Fibroblast of skin of abdomen (primary cell): ENCODE results near the gene PBX1. TPM values are rescaled to one million over a fixed set of nuclear protein-coding genes. Genes with fewer than 3 reads are reported as not detected.
A peak's percentile ranks its signal among the peaks of the same experiment; 100 is the strongest.
"Not testable (repeated sequence)": the region's sequence is repeated elsewhere in the genome, so short reads cannot be mapped to it uniquely, and the experiment has no call there.

Source experiments
- DNase-seq: peaks from one replicate; pipeline ENCODE4 v3.0.0-alpha.2; 2013
- polyA plus RNA-seq, 2 experiments: library from polyadenylated mRNA; unstranded; fragments of 120-200 nt; gene quantifications; one replicate each; pipeline ENCODE4 v1.2.1, GENCODE V29; 2013; ENCODE audit not compliant: insufficient read length in 2 of 2

PBX1 gene
- 53.6 TPM for polyA plus RNA-seq (2013, experiment 1 of 2; ENCODE audit: insufficient read length)
- polyA plus RNA-seq (2013, experiment 2 of 2; ENCODE audit: insufficient read length) = 49.6 TPM

DNA sequence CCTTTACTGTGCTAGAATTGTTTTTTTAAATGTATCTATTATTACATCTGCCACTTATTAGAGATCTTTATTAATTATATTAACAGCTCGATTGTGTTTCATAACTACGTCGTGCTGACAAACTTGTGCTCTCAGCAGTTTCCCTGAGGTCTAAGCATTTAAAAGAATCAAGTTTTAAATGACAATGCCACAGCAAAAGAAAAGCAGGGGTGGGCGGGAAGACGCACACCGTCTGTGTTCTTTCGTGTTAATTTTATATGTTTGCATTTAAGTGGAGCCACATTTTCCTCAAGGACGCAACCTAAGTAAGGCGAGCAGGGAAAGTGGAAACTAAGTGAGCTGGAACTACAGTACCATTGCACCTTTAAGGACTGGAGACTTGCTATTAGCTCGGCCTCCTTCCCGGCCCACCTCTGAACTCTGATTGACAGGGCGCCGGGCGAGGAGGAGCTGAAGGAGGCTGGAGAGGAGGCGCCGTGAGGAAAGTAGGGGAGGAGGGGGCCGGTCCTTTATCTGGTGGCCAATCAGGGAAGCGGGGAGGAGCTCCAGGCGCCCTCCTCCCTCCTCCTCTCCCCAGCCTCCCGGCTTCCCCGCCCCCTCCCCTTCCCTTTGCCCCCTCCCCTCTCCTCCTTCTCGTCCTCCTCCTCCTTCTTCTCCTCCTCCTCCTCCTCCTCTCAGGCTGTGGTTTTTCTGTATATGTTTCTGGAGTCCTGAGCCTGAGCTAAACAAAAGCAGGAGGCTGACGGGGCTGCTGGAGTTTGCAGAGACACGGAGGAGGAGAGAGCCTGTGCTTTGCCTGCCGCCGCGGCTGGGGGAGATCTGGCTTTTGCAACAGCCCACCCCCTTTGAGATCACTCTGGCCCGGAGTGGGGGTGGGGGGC is at the start of gene PBX1:
PBX1 (plus strand) TSS at position 724 of the 881 bp plus-strand sequence.
- DNase-seq = peak; percentile 100

DNA sequence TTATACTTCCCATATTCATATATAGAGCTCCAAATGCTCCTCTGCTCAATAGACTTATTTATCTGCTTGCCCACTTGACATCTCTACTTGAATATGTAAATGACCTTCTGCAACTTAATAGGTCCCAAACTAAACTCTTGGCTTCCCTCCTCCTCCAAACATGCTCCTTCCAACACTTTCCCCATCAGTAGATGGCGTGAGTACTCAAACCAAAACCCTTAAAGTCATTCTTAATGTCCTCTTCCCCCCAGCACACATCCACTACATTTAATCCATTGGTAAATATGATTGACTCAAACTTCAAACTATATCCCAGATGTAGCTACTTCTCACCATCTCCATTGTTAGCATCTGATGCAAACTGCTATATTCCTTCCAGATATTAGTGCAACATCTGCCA is 48.5 kb upstream of the PBX1 start:
- peak; percentile 25 for DNase-seq

DNA sequence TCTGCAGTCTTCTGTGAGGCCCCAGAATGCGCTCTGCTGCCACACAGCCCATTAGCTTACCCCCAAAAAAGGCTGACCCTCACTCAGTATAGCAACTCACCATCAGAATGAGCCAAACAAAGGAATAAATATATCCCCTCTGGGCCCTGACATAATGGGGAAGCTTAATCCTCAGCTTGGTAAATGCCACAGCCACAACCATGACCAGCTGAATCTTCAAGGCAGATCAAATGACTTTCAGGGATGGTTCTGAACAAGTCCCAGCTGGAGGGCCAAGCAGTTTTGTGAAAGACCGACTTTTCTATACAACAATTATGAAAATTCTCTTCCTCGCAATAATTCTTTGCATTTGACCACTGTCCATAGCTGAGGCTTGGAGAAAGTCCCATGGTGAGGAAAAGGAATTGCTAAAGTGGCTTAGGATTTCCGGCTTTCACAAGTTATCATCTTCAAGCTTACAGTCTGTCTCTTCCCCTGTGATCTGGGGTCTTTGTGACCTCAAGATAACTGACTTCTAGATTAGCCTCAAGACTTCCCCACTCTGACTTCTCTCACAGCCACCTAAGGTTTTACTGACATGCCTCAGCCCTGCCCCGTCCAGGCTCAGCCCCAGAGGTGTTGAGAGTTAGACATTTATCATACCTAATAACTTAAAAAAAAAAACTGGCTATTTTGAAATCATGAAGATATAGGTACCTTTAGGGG is 47.8 kb upstream of the PBX1 start:
- no peak for DNase-seq

DNA sequence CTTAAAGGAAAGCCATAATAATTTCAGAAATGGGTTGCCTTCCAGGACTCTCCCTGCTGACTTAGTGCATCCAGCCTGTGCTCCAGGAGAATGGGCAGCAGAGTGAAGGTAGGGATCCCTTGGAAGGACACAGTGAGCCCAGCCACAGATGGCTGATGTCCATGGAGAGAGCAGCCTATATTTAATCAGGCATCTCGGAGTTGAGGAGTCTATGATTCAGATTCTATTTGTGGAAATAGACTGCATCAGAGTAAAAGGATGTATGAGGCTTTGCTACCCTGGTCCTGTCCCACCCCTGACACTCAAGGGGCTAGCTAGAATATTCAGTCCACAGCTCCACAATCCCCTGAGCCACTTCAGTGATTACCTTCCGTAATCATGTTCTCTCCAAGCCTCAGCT is 43.8 kb upstream of the PBX1 start:
- DNase-seq = no peak

DNA sequence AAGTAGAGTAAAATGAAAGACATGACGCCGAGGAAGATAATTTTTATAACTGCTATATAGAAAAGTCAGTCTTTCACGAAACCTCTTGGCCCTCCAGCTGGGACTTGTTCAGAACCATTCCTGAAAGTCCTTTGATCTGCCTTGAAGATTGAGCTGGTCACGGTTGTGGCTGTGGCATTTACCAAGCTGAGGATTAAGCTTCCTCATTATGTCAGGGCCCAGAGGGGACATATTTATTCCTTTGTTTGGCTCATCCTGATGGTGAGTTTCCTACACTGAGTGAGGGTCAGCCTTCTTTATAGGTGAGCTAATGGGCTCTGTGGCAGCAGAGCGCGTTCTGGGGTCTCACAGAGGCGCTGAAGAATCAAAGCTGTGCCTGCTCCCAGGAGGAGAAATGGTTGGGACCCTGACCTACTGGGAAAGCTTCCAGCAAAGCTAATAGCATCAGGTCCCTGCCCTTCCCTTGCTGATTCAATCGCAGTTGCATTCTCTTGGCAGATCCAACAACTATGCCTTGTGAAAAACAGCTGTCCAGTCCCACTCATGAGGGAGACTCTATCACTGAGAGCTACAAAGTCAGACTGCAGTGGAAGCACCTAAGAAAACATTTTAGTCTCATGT is 43.2 kb upstream of the PBX1 start:
- peak; percentile 24 for DNase-seq

DNA sequence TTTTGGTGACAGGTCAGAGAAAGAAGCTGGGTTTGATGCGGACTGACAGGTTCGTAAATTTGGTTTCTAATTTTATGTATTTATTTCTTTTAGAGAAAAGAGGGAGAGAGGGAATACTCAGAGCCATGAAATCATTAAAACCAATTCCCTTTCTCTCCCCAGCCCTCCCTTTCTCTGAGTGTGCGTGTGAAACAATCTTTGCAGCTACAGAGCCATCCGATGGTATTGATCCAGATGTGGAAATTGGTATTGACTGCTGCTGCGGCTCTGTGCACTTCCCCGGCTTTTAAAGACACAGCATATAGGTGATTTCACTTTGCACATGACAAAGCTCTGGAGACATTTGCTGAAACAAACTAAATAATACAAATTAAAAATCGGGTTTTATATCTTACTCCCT is 42.4 kb upstream of the PBX1 start:
- no peak for DNase-seq

DNA sequence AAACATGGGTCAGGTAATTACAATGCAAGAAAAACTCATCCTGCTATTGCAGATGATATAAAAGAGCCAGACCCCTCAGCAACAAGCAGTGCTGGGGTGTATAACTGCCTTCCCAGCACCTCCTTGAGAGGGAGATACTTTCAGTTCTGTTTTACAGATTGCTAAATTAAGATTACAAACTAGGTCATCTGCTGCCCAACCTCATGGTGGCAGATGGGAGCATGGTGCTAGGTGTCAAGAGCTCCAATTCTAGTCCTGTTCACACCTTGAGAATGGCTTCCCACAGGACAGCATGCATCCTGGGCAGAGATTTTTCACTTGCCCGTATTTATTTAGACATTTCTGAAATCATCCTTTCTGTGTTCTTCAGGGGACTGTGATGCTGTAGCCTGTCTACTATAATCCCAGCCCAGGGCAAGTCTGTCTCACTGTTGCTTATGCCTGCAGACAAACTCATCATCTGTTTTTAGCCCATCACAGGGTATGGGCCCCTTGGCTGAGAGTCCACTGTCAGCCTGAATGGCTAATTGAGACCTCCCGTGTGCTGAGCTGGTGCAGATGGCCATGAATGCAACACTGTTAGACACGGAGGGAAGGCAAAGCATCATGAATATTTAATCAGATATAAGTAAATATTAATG is 40.2 kb upstream of the PBX1 start:
- DNase-seq = no peak

DNA sequence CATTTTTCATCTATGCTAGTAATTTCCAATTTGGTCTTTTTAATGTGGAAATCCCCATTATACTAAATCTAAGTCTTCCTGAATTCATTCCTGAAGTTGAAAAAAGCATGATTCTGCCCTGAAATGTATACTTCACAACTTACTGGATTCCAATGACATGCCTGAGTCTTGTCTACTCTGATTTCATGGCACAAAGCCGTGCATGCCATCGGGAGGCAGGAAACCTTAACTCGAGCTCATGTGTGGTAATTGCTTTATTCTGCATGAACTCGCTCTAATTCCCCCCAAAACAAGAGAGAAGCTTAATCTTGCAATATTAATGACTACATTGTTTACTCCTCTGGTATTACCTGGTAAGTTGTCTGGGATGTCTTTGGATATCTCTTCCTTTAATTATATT is 39.6 kb upstream of the PBX1 start:
- peak; percentile 17 for DNase-seq

DNA sequence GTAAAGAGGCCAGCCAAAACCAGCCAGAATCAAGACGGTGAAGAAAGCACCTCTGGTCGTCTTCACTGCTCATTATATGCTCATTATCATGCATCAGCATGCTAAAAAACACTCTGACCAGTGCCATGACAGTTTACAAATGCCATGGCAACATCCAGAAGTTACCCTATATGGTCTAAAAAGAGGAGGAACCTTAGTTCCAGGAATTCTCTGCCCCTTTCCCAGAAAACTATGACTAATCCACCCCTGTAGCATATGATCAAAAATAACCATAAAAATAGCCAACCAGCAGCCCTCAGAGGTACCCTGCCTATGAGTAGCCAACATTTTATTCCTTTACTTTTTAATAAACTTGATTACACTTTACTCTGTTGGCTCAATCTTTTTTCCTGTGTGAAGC is 34.2 kb upstream of the PBX1 start:
- DNase-seq = peak; percentile 60

DNA sequence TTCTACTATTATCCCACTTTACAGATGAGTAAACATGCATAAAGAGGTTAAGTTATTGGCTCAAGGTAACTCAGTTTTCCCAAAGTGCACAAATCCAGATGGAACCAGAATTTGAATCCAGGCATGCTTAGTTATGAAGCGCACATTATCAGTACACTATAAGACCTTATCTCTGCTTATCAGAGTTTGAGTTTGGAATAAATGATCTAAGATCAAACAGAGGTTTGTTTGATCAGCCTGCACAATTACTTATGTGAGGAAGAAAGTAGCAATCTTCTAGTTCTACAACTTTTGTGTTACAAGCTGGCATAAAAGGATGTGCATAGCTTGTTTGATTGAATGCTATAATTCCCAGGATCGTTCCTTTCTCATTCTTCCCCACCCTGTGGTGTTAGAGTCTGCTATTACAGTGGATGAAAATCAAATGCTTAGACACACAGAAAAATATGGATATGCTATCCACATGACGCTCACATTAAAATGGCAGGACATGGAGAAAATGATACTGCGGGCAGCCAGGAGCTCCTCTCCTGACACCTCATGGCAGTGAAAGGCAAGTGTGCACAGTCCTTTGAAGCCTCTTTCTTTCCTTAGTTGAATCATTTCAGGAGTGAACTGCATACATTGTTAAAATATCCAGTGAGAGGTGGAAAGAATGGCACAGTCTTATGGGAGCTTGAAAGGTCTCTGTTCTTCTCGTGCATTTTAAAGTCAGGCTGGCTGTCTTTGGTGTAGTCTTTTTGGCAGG is 23.9 kb upstream of the PBX1 start:
- DNase-seq = no peak

DNA sequence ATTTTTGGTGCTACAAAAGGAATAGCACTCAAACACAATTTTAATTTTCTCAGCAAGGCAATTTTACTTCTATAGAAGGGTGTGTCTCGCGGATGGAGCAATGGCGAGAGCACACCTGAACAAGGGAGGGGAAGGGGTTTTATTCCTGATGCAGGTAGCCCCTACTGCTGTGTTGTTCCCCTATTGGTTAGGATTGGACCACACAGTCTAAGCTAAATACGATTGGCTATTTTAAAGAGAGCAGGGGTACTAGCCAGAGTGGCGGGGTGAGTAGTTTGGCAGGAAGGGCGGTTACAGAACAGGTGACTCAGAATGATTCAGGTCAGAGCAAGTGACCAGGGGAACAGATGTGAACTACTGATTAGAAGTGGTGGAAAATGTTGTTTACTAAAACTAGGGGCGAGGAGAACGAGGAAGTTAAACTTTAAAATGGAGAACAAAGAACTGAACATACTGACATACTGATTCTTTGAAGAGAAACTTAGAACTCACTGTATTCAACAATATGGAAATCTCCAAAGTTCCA is 6.5 kb upstream of the PBX1 start:
- not testable (repeated sequence) for DNase-seq

DNA sequence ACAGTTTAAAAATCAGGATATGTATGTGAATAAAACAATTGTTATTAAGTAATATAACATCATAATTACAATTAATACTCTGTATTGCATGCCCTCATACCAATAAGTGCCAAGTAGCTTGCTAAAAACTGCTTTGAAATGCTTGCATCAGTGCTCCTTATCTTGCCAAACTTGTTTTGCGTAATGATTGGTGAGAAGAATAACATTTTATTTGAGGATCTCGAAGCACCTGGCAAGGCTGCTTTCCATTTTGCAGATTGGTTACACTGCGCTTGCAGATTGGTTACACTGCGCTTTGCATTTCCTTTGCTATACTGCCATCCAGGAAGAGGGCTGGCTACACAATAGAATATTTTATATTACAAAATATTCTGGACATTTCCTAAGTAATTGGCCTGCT is 1.7 kb upstream of the PBX1 start:
- no peak for DNase-seq

DNA sequence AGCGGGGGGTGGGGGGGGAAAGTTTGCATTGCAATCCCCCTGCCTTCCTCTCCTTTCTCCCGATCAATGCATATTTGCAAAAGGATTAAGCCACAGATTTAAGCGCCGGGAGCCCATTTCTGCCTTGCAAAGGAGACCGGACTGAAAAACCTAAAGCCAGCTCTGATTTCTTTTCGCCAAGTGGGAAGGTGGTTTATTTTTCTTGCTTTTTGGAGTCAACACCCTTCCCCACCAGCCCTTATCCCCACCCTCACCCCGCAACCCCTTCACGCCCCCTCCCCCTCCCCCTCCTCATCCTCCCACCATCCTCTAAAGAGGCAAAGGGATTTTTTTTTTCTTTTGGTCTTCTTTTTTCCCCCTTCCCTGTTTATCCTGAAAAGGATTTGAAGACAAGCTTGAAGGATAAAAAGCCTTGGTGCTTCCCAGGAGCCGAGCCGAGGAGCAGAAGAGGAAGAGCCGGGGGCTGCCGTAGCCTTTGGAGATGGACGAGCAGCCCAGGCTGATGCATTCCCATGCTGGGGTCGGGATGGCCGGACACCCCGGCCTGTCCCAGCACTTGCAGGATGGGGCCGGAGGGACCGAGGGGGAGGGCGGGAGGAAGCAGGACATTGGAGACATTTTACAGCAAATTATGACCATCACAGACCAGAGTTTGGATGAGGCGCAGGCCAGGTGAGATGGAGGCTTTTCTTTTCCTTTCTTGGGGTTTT is 513 bp downstream of the PBX1 start:
- peak; percentile 24 for DNase-seq

DNA sequence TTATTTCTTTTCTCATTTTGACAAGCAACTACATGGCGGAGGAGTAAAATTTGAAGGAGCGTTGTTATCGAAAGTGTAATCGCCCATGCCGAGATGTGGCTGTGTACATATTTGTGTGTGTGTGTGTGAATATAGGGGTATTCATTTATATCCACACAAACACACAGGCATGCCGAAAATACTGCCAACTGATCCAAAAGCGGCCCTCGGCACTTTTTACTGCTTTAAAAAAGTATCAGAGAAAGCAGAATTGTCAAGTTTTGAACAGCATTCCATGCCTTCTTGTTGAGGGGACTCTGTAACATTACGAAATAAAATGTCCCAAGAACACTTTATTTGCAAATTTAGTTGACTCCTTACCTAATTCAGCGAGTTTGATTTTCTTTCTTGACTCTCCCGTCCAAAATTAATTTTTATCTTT is 1.1 kb downstream of the PBX1 start:
- peak; percentile 19 for DNase-seq

DNA sequence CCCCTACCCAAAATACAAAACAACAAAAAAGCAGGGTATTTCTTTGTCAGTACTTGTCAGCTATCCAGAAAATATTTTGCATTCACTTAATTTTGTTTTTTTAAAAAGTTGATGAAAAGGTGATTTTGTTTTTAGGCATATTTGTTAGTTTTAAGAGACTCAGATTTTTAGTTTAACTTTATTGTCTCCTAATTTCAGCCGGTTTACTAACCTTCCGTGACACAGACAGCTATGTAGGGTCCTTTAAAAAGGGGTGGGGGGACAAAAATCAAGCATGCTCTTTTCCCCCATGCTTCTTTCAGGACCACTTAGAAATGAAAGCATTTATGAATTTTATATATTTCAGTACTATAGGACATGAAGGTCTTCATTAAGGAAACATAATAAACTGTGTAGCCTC is 1.6 kb downstream of the PBX1 start:
- DNase-seq = no peak

DNA sequence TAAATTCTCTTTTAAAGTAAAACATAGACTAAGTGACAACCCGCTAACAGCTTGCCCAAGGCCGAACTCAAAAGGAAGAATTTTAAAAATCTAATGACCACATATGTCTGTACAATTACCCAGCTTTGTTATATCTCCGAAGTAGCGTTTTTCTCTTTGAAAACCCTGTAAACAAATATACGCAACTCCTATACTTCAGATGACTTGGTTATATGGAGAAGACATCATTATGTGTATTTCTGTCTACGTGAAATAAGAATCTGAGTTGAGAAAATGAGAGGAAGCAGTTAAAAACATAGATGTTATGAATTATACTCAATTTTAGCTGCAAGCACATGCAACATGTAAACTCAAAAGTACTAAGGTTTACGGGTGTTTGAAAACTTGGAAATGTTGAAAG is 2.0 kb downstream of the PBX1 start:
- DNase-seq = no peak

DNA sequence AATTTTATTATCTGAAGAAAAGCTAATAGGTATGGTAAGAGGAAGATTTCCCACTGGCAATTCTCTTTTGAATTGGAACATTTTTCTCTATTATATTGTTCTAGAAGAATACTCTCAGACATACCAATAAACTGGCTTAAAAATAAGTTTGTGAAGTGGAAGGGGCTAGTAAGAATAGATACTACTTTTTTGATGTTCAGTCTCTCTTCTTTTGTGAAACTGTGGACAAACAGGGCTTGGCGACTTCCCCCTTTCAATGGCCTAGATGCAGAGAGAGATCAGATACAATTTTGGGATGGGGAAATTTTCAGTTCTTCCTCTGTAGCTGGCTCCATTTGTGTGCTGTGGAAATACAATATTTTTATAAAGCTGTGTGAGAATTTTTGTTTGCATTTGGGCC is 2.5 kb downstream of the PBX1 start:
- no peak for DNase-seq

DNA sequence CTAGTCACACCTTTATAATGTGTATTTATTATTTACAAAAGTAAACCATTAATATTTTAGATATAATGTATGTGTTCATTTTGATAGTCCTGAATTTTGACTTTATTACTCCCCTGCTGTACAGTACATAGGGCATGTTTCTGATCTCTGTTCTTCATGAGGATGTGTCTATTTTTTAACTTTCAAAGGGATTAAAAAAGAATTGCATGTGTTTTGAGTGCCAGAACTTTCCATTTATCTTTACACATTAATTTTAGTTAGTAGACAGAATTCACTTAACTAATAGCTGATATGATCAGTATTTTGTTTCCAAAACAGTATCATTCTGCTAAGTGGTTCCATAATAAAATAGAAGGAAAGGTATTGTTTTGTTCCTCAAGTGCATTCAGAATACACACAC is 3.1 kb downstream of the PBX1 start:
- no peak for DNase-seq

DNA sequence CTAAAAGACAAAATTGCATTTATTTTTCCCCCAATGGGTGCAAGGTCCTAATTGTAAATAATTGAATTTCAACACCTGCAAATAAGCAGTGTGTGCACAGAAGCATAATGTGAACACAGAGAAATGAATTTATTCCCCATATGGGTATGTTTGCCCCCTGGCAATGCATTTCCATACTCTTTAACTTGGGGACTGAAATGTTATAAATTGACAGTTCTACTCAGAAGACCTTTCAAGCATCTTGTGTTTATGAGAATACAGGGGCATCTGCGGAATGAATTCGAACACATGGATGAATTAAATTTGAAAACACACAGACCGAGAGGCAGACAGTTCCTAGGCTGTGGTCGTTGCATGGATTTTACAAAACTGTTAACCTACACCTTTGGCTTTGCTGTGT is 3.5 kb downstream of the PBX1 start:
- DNase-seq = no peak

DNA sequence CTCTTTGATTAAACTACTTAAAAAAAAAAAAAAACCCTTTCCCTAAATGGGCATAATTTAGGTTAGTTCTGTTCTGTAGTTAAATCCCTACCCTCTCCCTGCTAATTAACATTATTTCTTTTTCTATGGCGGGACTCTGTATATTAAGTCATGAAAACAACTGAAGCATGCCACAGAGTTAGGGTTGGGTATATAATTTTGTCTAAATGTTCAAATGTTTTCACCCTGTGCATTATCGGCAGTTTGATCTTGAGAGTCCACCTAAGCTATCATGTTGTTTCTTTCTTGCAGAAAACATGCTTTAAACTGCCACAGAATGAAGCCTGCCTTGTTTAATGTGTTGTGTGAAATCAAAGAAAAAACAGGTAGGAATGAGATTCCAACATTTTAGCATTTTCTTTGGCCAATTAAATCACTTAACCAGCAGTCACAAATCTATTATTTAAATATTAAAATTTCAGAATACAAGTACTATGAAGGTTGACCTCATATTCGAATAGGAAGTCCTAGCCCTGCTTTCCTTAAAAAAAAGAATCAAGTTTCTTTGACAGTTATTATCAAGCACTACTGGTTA is 4.0 kb downstream of the PBX1 start:
- DNase-seq = no peak
